NCI-H1092 (cell line): ENCODE measurements around the gene NPL.

Source experiments
- DNase-seq: peaks from one replicate; lab custom pipeline; 2025; lab: John Stamatoyannopoulos, UW

NPL gene

DNA sequence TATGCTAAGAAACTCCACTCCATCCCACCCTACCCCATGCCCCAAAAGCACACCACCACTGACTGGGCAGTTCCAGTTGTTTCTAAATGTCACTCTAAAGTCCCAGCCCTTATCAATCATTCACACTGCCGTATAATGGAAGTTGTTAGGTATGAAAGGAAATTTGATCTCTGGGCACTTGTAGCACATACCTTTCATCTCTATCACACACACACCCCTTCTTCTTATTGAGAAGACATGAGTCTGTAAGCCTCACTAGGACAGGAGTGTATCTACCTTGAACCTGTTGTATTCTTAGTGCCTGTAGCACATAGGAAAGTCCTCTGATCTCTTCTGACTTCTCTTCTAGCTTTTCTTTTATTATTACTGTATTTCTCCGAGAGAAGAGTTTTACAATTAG is 27.3 kb downstream of the NPL start:
- DNase-seq, result no peak

DNA sequence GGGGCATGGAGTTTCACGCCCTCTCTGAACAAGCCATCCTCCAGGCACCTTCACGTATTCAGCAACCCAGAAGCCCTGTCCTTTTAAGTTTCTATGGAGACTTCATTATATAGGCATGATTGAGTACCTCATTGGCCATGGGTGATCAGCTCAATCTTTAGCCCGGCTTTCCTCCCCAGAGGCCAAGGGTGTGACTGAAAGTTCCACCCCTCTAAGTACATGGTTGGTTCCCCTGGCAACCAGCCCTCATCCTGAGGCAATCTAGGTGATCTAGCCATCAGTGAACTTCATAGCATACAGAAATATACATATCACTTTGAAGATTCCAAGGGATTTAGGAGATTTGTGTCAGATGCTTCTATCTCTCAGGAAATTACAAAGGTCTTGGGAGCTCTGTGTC is 28.2 kb downstream of the NPL start:
- DNase-seq, result no peak

DNA sequence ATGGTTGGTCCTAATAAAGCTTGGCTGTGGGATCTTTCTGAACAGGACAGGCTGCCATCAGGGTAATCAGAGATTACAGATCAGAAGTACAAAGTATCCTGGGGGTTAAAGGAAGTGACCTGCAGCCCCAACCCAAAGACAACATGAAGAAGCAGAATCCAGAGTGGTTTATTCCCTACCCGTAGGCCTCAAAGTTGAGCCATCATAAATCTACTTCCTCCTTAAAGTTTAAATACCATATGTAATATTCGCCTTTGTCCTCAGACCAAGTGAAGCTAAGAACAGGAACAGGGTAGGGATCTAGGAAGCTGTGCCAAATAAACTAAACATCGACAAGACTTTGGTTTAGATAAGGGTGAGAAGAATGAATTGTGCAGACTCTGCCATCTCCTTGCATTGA is 33.6 kb downstream of the NPL start:
- DNase-seq, result no peak

DNA sequence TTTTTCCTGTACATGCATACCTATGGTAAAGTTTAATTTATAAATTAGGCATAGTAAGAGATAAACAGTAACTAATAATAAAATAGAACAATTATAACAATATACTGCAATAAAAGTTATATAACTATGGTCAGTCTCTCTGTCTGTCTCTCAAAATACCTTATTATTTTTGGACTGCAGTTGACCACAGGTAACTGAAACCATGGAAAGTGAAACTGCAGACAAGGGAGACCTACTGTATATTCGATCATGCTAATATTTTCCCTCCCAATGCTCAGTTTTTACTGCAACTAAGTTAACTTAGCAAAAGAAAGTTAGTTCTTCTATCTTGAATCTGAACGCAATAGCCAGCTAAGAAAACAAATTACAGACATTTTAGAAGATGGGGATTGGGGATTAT is 37.3 kb downstream of the NPL start:
- no peak for DNase-seq

DNA sequence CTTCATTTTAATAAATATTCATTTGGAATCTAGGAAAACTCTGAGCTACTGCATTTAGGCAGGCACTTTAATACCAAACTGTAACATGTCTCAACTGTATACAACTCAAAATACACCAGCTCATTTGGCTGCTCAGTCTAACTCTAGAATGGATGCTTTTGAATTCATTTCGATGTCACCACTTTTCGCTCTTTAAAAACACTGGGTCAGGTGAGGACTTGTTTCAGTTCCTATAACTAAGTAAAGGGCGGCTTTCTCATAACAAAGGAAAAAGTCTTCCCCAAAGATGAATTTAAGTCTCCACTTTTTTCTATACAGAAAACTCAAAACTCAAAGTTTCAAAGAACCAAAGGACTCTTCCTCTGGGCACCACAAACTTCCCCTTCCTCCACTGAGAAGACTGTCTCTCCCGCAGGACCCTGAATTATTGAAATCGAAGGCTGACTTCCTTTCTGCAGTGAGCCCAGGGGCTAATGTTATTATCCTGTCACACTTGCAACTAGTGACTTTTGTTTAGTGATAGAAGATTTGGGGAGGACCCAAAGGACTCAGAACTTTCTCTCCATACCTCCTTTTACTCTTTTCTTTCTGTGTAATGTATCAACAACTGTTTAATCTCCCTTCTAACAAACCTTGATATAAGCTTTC is 39.8 kb downstream of the NPL start:
- no peak for DNase-seq

DNA sequence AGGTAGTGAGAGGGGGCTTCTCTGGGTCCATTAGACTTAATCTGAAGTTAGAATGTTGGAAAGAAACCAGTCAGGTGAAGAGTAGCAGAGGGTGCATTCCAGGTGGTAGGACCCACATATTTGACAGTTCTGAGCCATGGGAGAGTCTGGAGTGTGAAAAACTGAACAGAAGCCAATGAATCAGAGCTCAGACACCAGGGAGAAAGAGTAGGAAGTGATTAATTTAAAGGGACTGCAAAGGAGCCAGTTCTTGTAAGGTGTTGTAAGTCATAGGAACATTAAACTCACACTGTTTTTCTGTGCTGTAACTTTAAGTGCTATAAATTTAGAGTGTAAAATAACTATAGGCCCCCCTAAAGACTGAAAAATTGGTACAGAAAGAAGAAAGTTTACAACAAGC is 43.7 kb downstream of the NPL start:
- no peak for DNase-seq

DNA sequence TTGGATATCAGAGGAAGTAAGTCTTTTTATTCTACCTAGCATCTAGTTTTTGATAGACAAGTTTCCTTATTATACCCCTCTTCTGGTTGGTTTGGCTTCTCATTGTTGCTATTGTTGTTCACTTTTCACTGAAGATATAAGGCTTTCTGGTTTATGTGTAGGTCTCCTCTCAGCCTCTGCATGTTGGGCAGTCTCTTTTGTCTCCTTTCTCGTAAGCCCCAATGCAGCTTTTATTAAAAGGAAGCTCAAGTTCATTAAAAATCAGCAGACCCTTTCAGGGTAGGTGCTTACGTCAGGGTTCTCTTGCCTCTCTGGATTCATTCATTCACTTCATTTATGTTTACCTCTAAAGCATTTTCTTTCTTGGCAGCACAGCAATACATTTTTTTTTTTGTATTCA is 44.8 kb downstream of the NPL start:
- no peak for DNase-seq

DNA sequence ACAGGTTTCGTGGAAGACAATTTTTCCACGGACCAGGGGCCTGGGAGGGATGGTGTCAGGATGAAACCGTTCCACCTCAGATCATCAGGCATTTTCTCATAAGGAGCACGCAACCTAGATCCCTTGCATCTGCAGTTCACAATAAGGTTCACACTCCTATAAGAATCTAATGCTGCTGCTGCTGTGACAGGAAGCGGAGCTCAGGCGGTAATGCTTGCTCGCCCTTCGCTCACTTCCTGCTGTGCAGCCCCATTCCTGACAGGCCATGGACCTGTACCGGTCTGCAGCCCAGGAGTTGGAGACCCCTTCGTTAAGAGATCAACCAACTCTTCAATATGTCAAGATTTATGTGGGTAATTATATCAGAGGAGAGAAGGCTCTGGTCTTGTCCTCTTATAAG is 46.2 kb downstream of the NPL start:
- DNase-seq, result no peak

DNA sequence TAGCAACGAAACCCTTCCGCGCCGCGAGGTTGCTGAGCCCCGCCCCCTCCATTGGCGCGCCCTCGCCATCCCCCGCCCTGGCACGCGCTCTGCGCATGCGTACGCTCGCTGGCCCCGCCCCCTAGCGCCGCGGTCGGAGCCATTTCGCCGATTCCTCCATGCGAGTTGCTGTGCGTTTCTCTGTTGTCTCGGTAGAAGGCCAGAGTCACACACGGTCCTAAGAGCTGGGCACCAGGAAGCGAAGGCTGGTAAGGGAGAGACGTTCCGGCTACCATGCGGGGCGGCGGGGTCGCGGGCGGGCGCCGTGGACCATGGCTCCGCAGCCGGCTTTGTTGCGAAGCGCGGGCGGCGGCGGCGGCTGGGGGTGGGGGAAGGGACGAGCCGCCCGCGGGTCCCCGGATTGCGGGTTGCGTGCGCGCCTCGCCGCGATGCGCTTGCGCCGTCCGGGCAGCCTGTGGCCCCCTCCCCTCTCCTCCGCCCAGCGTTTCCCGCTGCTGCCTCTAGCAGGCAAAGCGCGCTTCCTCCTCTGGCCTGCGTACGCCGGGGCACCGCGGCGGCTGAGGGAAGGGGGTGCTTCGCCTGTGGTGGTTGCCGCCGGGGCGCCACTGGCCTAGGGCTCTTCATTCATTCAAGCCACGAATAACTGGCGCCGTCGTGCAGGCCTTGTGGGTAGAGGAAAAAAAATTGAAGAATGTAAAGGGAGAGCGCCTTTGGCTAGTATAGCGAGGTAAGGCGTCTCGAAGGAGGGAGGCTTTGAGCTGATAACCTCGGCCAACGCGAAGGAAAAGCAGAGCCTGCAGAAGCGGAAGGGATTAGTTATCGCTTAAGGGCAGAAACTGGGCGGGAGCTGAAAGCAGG is 49.9 kb downstream of the NPL start, which contains the start of gene DHX9:
DHX9 (plus strand) TSS at position 139 of the 858 bp plus-strand sequence. CDS start 3,220 bp downstream, outside the sequence.
- peak; percentile 95 for DNase-seq

DNA sequence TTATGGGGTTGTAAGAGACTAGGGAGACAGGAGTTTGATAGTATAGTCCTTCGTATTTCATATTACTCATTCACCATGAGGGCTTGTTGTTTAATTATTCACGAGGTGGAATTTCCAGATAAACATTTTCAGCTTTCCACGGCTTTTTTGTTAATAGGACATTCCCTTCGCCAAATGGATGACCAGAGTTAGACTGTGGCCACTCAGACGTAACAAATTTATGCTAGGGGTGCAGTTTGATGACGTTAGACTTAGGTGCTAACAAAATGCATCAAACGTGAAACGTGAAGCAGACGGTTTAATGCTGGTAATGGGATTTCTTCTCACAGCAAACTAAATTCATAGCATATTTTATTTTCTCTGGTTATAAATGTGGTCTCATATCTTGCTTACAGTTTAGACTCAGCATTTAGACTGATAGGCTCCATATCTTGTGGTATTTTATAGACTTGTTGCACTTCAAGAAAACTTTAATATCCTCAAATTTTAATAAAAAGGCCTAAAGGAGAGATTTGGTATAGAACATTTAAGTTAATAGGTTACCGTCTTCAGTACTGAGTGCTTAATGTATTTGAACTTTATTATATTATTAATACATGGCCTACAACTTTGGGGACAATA is 51.9 kb downstream of the NPL start:
- no peak for DNase-seq

DNA sequence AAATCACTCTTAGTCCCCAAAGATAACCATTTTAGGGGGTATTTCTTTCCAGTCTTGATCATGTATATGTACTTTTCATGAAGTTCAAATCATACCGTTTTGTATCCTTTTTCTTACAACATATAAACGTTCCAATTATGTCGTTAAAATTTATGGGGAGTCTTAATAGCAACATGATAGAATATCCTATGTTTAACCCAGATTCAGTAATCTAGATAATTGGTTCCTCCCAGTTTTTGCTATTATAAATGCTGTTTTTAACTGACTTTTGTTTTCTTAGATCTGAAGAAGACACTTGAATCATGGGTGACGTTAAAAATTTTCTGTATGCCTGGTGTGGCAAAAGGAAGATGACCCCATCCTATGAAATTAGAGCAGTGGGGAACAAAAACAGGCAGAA is 52.7 kb downstream of the NPL start:
- no peak for DNase-seq

DNA sequence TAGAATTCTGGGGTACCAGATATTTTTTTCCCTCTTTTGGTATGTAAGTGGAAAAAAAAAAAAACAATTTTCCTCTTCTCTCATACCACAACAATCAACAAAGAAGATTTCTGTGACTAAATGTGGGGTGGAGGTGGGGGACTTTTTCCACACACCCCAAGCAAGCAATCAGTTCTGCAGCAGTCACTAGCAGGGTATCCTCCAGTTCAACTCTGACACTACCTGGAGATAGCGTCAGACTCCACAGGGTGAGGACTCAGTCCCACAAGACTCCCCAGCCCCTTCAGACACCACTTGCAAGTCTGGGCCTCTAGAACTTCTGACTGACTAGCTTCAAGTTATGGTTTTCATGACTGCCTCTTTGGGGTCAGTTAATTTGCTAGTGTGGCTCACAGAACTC is 55.8 kb downstream of the NPL start:
- no peak for DNase-seq

DNA sequence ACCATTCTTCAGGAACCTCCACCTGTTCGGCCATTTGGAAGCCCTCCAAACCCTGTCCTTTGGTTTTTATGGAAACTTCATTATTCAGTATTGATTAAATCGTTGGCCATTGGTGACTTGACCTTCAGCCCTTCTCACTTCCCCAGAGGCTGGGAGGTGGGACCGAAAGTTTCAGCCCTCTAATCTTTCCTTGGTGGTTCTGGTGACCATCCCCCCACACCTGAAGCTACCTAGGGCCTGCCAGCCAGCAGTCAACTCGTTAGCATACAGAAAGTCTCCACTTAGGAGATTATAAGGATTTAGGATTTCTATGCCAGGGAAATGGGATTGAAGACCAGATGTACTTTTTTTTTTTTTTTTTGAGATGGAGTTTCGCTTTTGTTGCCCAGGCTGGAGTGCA is 56.3 kb downstream of the NPL start:
- no peak for DNase-seq

DNA sequence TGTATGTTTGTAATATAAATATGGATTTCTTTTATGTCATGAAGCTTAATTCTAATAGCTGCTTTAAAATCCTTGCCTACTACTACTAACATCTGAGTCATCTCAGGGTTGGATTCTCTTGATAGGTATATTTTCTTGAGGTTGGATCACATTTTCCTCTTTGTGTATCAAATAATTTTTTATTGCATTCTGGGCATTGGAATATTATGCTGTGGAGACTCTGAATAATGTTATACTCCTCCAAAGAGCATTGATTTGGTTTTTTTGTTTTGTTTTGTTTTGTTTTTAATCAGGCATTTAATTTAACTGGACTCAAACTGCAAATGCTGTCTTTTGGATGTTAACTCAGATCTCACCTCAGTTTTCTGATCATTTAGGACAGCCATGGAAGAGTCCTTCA is 57.5 kb downstream of the NPL start:
- DNase-seq, result no peak

DNA sequence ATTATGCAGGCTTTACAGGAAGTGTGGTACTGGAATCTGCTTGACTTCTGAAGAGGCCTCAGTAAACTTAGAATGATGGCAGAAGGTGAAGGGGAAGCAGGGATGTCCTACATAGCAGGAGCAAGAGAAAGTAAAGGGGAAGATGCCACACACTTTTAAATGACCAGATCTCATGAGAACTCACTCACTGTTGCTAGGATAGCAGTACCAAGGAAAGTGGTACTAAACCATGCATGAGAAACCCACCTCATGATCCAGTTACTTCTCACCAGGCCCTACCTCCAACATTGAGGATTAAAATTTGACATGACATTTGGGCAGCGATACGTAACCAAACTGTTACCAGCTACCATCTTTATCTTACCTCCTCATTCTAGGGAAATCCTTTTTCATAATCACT is 59.2 kb downstream of the NPL start:
- no peak for DNase-seq

DNA sequence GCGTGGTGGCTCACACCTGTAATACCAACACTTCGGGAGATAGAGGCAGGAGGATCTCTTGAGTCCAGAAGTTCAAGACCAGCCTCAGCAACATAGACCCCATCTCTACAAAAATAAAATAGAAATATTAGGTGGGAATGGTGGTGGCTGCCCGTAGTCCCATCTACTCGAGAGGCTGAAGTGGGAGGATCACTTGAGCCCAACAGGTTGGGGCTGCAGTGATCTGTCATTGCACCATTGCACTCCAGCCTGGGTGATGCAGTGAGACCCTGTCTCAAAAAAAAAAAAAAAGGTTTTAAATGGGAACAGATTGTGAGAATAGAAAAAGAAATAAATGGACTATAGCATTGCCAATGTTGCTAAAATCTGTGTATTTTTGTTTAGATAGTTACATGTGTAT is 60.7 kb downstream of the NPL start:
- DNase-seq, result no peak

DNA sequence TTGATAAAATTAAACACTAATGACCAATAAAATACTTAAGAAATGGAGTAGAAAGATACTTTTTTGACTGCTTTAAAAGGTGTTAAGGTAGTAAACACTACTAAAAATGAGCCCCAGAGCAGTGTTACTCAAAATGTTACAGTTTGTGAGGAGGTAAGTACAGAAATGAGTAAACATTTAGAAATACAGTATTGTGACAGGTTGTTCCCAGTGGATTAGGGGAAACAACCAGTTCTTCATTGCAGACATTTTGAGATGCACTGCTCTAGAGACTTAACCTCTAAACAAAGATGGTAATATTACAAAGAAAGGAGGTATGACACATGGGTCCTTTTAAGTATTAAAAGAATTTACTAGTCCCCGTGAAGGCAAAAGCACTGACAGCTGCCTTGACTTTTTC is 62.3 kb downstream of the NPL start:
- DNase-seq, result no peak

DNA sequence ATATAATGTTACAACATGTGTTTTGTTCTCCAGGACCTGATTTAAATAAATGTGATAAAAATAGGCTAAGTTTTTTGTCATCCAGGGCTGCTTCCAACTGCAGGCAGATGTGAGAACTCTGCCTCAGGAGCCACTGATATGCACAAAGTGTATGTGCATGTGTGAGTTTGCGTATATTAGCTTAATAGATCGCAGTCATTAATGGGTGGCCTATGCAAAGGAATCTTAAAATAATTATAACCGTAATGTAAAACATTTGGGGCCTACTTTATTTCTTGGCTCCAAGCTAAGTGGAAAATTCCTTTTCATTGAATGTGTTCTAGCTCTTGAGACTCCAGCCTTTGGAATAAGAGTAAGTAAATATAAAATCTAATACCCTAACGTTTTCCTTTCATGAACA is 66.3 kb downstream of the NPL start:
- DNase-seq, result no peak

DNA sequence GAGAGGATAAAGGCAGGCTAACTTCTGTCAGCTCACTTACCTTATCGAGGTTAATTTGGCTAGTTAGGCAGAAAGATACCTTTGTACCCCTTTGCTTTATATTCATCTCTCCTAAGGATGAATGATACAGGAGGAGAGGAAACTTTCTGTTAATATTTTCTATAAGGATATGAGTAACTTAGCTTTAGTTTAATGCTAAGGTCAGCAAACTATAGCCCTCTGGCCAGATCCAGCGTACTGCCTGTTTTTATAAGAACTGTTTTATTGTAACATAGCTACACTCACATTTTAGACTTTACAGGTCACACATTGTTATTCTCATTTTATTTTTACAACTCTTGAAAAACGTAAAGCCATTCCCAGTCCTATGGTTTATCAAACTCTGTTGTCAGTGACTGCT is 67.6 kb downstream of the NPL start:
- no peak for DNase-seq

DNA sequence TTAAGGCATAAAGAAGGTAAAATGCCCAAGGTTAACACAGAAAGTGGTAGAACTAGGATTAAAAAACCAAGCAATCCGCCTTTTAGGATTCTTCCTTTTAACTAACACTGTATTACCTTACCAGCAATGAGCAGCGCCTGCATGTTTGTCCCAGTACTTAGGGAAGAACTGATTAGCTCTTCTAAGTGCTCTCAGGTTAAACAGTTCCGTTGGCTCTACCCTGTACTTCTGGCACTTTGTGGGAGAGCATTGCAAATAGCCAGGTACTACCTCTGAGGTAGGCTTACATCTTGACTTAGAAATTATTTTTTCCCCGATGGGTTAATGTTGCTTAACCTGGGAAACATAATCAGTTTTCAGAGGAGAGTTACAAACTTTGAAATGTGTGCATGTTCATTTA is 71.1 kb downstream of the NPL start:
- no peak for DNase-seq

DNA sequence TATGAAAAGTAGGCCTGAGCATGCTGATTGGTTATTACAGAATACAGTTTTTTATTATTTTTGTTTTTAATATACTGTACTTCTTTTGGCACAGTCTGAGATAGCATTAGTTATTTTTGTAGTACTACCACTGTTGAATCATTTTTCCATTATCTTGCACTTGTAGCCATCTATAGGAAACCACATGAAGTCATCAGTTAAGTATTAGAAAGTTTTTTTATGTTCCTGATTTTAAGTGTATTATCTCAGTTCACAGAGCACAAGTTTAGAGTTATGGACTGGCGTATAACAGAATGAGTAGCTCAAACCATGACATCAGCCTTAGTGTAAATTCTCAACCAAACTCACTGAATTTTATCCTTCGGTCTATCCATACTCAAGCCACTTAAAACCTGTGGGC is 72.4 kb downstream of the NPL start:
- DNase-seq, result no peak

DNA sequence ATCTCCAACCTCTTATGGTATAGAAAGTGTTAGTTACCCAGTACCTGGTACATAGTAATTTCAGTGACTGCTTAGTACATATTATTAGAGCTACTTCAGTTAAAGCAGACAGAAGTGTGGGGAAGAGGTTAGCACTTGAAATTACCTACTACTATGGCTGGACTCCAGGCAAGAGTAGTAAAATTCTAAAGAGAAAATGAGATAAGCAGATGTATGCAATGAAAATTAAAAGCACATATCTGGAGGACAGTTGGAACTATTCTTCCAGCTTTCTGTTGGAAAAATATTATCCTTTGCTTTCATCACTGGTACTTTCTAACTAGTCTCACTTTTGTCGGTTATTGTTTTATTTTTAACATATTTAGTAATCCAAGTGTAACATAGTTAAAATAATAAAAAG is 73.3 kb downstream of the NPL start:
- DNase-seq, result no peak

DNA sequence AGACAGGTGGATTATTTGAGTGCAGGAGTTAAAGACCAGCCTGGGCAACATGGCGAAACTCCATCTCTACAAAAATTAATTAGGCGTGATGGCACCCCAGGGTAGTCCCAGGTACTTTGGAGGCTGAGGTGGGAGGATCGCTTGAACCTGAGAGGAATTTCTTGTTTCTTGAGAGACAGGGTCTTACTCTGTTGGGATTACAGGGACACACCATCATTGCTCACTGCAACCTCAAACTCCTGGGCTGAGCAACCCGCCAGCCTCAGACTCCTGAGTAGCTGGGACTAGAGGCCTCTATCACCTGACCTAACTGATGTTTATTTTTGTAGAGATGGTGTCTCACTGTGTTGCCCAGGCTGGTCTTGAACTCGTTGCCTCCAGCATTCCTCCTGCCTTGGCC is 74.4 kb downstream of the NPL start:
- DNase-seq, result no peak
